Brain microvascular endothelial cell (primary cell): ENCODE data around the gene ACKR3.
A peak's percentile ranks its signal among the peaks of the same experiment; 100 is the strongest.

ENCODE experiments used
- DNase-seq: peaks from one replicate; pipeline ENCODE4 v3.0.0-alpha.2; 2020
- H3K27ac ChIP-seq: fragments of 250-450 bp; sonication (Bioruptor Pico); 2 replicates; pipeline ENCODE4 v1.5.1; 2020; ENCODE audit warnings: mild to moderate bottlenecking, moderate library complexity
- H3K27me3 ChIP-seq: fragments of 250-450 bp; sonication (Bioruptor Pico); replicated peaks from 2 replicates; pipeline ENCODE4 v1.5.1; 2020; ENCODE audit warnings: mild to moderate bottlenecking
- H3K36me3 ChIP-seq: fragments of 250-450 bp; sonication (Bioruptor Pico); replicated peaks from 2 replicates; pipeline ENCODE4 v1.5.1; 2020; ENCODE audit warnings: mild to moderate bottlenecking
- H3K4me3 ChIP-seq: 2 replicates; pipeline ENCODE4 v1.5.1; 2011; ENCODE audit warnings: low read depth, mild to moderate bottlenecking, control low read depth, low read length, moderate library complexity
- in situ Hi-C: cut with HindIII; loops from 2 replicates; pipeline ENCODE4 v1.10.0; 2017; ENCODE audit warnings: low sequenced_read_pairs, low pct_ligation_motif_present
- TF ChIP-seq, protein P1 (sequence below): IDR thresholded peaks from 2 replicates; pipeline ENCODE4 v1.5.1; 2011; ENCODE audit warnings: low read depth, mild to moderate bottlenecking, moderate library complexity, low read length, control low read depth, inconsistent platforms; ENCODE audit errors: missing control alignments

ACKR3 gene

DNA sequence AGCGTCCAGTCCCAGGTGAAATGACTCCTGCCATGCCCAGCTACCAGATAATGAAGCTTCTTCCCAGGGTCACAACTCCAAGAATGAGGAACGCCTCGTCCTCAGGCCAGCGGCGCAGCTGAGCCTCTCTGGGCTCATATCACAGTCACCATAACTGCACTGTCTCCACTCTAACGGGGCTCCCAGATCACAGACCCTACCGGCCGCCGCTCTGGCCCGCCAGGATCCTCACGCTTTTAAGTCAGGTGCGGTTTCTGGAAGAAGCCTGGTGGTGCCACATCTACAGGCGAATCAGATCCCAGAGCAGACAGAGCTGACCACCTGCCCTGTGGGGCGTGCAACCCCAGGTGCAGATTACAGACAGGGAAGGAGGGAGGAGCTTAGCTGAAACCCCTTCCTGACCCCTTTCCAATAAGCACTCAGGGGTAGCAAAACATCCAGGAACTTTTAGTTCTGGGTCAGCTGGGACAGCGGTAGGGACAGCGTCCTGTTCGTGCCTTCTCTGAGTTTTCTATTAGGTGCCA, 3.7 kb upstream of the ACKR3 start:
- no peak for DNase-seq
- H3K36me3 ChIP-seq, result no peaks in the 10 kb centered on the region
- no peak overlapping the region for H3K27ac ChIP-seq
- H3K27me3 ChIP-seq, result peaks cover 38% of the 10 kb centered on the region
- in situ Hi-C loops, result no loop called here
- H3K4me3 ChIP-seq, result no peak overlapping the region
- TF ChIP-seq, protein P1, sequence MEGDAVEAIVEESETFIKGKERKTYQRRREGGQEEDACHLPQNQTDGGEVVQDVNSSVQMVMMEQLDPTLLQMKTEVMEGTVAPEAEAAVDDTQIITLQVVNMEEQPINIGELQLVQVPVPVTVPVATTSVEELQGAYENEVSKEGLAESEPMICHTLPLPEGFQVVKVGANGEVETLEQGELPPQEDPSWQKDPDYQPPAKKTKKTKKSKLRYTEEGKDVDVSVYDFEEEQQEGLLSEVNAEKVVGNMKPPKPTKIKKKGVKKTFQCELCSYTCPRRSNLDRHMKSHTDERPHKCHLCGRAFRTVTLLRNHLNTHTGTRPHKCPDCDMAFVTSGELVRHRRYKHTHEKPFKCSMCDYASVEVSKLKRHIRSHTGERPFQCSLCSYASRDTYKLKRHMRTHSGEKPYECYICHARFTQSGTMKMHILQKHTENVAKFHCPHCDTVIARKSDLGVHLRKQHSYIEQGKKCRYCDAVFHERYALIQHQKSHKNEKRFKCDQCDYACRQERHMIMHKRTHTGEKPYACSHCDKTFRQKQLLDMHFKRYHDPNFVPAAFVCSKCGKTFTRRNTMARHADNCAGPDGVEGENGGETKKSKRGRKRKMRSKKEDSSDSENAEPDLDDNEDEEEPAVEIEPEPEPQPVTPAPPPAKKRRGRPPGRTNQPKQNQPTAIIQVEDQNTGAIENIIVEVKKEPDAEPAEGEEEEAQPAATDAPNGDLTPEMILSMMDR, result no peak

DNA sequence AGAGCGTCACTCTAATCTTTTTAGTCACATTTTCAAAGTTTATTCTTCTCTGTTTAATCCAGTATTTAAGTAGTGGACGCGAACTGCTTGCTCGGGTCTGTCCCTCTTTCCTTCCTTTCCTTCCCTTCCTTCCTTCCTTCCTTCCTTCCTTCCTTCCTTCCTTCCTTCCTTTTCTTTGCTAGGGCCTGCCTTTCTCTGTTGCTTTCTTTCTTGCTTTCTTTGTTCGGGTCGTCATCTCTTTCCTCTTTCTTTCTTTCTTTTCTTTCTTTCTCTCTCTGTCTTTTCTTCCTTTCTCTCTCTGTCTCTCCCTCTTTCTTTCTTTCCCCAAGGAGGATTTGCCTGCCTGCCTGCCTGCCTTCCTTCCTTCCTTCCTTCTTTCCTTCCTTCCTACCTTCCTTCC, 3.0 kb upstream of the ACKR3 start:
- H3K4me3 ChIP-seq, result no peak overlapping the region
- peaks cover 42% of the 10 kb centered on the region for H3K27me3 ChIP-seq
- H3K27ac ChIP-seq, result no peak overlapping the region
- in situ Hi-C loops, result no loop called here
- TF ChIP-seq, protein P1, result no peak
- H3K36me3 ChIP-seq, result no peaks in the 10 kb centered on the region
- no peak for DNase-seq

DNA sequence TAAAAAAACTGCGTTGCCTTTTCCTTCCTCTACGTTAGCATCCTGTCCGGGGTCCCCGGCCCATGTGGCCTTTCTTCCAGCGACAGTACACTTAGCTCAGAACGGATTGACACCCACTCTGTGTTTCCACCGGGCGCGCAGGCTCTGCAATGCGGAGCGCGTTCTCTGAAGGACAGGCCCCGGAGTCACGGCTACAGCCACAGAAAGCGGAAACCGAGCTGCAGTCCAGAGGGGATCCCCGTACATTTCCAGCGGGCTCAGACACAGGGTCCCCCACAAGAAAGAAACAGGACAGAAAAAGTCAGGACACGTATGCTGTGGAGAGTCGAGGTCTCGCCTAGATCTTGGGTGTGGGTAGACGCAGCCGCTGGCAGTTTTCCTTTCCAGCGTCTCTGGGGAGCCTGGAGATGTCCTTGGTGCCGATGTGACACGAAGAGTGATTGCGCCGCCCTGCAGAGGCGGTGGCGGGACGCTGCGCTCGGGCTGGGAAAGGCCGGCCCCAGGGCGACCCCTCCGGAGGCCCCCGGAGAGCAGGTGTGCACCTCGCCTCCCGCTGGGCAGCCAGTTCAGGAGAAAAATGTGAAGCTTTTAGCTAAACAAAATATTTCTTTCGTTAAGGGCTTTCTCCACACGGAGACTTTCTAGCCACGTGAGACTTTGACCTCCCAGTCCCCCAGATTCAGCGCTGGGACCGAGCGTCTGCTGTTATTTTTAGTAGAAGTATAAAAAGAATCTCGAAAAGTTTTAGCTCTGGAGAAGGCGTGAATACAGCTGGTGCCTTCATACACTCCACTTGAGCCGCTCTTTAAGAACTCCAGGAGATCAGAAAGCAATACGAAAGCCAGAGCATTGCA, 1.3 kb upstream of the ACKR3 start:
- TF ChIP-seq, protein P1, result no peak
- peaks cover 54% of the 10 kb centered on the region for H3K27me3 ChIP-seq
- no peak for DNase-seq
- in situ Hi-C loops, result no loop called here
- H3K27ac ChIP-seq, result no peak overlapping the region
- H3K4me3 ChIP-seq, result peak overlapping the region; percentile 46
- H3K36me3 ChIP-seq, result no peaks in the 10 kb centered on the region

DNA sequence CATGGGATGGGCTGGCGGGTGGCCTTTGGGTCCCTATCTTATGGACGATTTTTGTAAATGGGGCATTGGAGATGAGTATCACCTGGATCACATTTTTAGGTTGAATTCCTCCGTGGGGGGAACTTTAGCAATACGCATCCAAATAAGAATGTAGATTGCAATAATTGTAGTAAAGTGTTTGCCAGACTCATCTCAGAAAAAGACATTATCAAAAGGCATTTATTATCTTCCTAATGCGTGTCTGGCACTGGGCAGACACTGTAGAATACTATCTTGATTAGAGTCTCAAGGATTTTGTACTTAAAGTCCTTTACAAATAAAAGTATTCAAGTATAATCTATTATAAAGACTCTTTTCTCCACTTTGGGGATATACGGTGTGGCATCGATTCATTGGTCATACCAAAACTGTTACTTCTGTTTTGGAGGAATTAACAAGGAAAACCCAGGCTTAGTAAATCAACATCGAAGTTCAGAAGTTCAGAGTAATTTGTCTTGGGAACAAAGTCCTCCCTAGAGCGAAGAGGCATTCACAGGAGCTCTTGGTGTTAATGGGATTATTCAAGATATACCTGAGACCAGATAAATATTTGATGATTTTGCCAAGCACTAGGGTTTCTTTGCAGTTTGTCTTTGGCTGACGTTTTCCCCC, 578 bp upstream of the ACKR3 start:
- TF ChIP-seq, protein P1, result no peak
- H3K27me3 ChIP-seq, result peaks cover 54% of the 10 kb centered on the region
- H3K27ac ChIP-seq, result no peak overlapping the region
- no peak for DNase-seq
- in situ Hi-C loops, result no loop called here
- H3K4me3 ChIP-seq, result no peak overlapping the region
- H3K36me3 ChIP-seq, result no peaks in the 10 kb centered on the region

DNA sequence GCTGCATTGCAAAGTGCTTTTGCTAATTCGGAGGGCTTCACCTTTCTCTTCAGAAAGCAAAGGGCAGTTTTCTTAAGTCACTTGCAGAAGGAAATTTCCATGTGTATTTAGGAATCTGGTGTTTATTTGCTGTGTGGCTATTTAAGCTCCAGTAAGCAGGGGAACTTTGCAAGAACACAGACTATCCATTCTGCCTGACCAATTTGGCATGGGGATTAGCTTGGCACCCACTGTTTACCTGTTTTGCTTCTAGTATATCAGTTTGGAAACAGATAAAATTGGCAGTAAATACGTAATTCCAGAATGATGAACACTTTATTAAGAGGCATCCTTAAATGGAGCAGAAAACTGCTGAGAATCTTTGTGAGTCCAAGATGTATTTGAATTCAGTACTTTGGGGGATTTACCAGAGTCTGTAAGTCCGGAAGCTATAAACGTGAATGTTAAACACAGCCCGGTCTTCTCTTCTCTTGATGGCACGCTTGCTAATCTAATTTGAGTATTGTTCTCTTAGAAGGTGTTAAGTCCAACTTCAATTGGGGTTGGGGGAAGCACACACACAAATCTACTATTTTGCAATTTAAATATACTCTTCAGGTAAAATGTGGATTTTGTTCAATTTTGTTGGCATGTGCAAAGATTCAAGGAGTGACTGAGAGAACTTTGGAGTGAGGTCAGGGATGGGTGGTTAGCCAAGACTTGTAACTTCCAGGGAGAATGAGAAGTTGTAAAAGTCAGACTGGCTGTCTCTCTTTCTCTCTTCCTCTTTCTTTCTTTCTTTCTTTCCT, 650 bp downstream of the ACKR3 start:
- Histone ChIP-seq H3K4me3 (peak overlapping the region; percentile 58), H3K27me3 (peaks cover 54% of the 10 kb centered on the region)
- TF ChIP-seq, protein P1, result no peak

More for the DNA sequence above, 650 bp downstream of the ACKR3 start:
- in situ Hi-C loops, result no loop called here
- H3K27ac ChIP-seq, result no peak overlapping the region
- H3K36me3 ChIP-seq, result no peaks in the 10 kb centered on the region
- DNase-seq, result no peak
